ENCODE data around the gene JARID2. TPM values are rescaled to one million over a fixed set of nuclear protein-coding genes. Genes with fewer than 3 reads are reported as not detected.

The JARID2 gene
- total RNA-seq, 2 experiments from 2014 or later = 25.4 to 25.5 TPM

DNA sequence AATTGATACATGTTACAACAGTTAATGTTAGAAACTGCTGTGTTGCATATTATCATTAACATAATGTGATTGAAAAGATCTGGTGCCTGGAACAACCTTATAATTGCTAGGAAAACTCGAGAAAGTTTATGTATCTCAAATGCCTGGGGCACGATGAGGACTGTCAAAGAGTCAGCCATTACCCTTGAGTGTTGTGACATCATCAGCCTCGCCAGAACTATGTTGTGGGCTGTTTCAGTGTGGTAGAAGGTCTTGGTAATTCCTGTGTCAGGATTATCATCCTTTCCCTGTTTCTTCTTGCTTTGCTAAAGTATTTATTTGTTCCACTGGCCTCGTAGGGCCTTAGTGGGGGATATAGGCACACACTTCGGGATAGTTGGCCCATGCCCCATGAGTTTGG is 231.9 kb downstream of the JARID2 start:
- Mint-ChIP-seq H3K36me3 (ENCODE audit: low read depth) (peaks cover 34% of the 10 kb centered on the region), H3K4me1 (ENCODE audit: low read depth) (peaks cover 61% of the 10 kb centered on the region), H3K27me3 (no peaks in the 10 kb centered on the region), H3K4me3 (no peak overlapping the region), H3K9me3 (no peaks in the 10 kb centered on the region), H3K27ac (no peak overlapping the region)
- ChIA-PET POLR2A (no interaction called here), CTCF (no interaction called here)
- no peak for TF ChIP-seq CTCF (IDR thresholded peaks at IDR 0.05)
- DNase-seq (no peak), ATAC-seq (no peak)
- intact Hi-C loops (cut with micrococcal nuclease) = no loop called here

DNA sequence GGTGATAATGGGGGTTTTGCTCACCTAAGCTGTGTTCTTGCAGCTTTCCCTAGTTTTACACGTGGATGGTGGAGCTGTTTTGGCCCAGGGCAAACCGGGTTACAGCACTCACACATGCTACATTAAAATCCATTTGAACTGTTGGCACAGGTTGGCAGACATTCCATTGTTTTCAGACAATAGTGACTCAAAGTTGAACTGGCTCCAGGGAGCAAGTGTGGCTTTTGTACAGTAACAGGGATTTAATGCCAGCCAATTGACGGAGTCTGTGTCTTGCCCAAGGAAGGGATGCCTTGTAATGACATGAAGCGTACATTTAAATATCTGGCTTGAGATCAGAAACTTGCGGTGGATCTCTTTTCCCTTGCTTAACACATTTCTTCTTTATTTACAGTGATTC is 233.9 kb downstream of the JARID2 start:
- Mint-ChIP-seq H3K4me1 (ENCODE audit: low read depth) (peaks cover 59% of the 10 kb centered on the region), H3K4me3 (no peak overlapping the region), H3K27ac (no peak overlapping the region), H3K9me3 (no peaks in the 10 kb centered on the region), H3K36me3 (ENCODE audit: low read depth) (peaks cover 28% of the 10 kb centered on the region), H3K27me3 (no peaks in the 10 kb centered on the region)
- ATAC-seq = no peak
- CTCF ChIA-PET = no interaction called here
- POLR2A ChIA-PET = no interaction called here
- intact Hi-C loops (cut with micrococcal nuclease) = no loop called here
- no peak for DNase-seq
- TF ChIP-seq CTCF (IDR thresholded peaks at IDR 0.05) = no peak

GRCh38 chr6:15480525-15480924 is 234.7 kb downstream of the JARID2 start:
- TF ChIP-seq CTCF (IDR thresholded peaks at IDR 0.05) = no peak
- Mint-ChIP-seq H3K4me1 (ENCODE audit: low read depth) (peaks cover 56% of the 10 kb centered on the region), H3K9me3 (no peaks in the 10 kb centered on the region), H3K27ac (no peak overlapping the region), H3K27me3 (no peaks in the 10 kb centered on the region), H3K36me3 (ENCODE audit: low read depth) (peaks cover 20% of the 10 kb centered on the region), H3K4me3 (no peak overlapping the region)
- ChIA-PET POLR2A (interaction anchor here (1.3 kb wide), 1 partner anchor 10 kb away, joined by 6 read pairs; no protein-coding TSS in a partner anchor), CTCF (interaction anchor here (0.7 to 2.1 kb wide), 3 partner anchors 10 to 17 kb away, joined by 3 to 6 read pairs (median 4); no protein-coding TSS in a partner anchor)
- ATAC-seq = no peak
- intact Hi-C loops (cut with micrococcal nuclease) = no loop called here
- no peak for DNase-seq

DNA sequence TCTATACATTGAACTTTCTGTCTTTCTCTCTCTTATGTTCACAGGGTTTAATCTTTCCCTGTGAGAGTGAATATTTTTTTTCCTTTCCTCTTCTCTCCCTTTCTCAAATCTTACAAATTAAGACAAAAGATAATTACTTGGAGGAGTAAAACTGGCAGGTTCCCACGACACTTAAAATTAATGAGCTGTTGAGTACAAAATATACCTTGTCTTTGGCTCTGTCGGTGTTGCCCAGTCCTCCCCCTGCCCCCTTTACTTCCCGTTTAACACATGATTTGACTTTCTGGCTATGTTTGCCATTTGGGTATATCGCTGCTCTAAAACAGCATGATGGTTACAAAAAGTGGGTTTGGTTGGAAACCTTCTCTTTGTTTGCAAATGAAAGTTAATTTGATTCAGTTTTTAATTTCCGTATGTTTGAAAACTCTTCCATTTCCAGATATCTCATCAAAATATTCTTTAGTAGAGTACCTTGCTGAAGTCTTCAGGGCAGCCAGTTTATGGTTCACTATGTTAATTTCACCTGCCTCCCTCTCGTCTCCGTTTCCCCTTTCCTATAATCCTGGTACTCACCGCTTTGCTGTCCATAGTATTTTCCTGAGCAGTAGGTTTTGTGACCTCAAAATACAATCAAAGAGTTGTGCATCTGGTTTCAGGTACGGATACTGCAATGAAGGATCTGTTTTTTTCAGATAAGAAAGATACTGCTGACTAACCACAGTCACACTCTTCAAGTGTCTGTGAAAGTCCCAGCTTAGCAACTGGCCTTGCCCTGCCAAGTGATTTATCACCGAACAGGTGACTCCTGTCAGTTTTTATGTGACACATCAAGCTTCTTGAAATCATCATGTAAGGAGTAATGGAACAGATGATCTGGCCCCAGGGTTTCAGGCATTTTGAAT is 235.8 kb downstream of the JARID2 start:
- peak; percentile 56 for DNase-seq
- CTCF ChIA-PET = interaction anchor here (0.7 to 2.1 kb wide), 4 partner anchors 9 to 24 kb away, joined by 3 to 6 read pairs (median 4); no protein-coding TSS in a partner anchor
- POLR2A ChIA-PET = interaction anchor here (0.6 to 1.3 kb wide), 4 partner anchors 9 to 597 kb away, joined by 3 to 6 read pairs (median 4); no protein-coding TSS in a partner anchor
- TF ChIP-seq CTCF (IDR thresholded peaks at IDR 0.05) = no peak
- Mint-ChIP-seq H3K4me3 (no peak overlapping the region), H3K27ac (peak overlapping the region; percentile 27), H3K9me3 (no peaks in the 10 kb centered on the region), H3K4me1 (ENCODE audit: low read depth) (peaks cover 51% of the 10 kb centered on the region), H3K36me3 (ENCODE audit: low read depth) (peaks cover 16% of the 10 kb centered on the region), H3K27me3 (no peaks in the 10 kb centered on the region)
- peak; percentile 87 for ATAC-seq
- intact Hi-C loops (cut with micrococcal nuclease) = no loop called here

DNA sequence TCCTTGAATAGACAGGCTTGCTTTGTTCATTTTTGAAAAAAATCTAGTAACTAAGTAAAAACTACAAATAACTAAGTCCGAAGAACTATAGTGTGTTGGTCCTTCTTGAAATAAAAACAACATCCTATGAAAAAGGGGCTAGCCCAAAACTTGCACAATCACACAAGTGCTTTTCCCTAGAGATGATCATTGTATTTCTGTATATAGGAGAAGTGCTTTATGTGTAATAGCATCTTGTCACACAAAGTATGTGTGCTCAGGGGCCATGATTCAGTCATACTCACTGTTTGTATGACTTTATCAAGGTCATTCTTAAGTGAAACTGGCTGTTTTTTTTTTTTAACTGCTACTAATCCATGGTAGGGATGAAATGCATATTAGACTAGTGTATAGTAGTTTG is 237.2 kb downstream of the JARID2 start:
- ChIA-PET CTCF (no interaction called here), POLR2A (no interaction called here)
- Mint-ChIP-seq H3K4me1 (ENCODE audit: low read depth) (peaks cover 41% of the 10 kb centered on the region), H3K27me3 (no peaks in the 10 kb centered on the region), H3K9me3 (no peaks in the 10 kb centered on the region), H3K27ac (no peak overlapping the region), H3K4me3 (no peak overlapping the region), H3K36me3 (ENCODE audit: low read depth) (peaks cover 16% of the 10 kb centered on the region)
- intact Hi-C loops (cut with micrococcal nuclease) = no loop called here
- no peak for ATAC-seq
- no peak for TF ChIP-seq CTCF (IDR thresholded peaks at IDR 0.05)
- no peak for DNase-seq
